HTR-8/SVneo (cell line): Measurements from ENCODE around the gene PTPN22.

Experiments used
- DNase-seq: peaks from one replicate; pipeline ENCODE4 v3.0.0; 2011; ENCODE audit warnings: low spot score, mixed read lengths; ENCODE audit not compliant: insufficient read length
- FAIRE-seq: peaks from 2 replicates; lab custom pipeline; 2011; peaks lifted over from hg19 to GRCh38; lab: Jason Lieb, UNC

PTPN22 gene

GRCh38 chr1:113871597-113872113 is at the start of gene PTPN22:
PTPN22 (minus strand) TSS chr1:113871712.
- peak; percentile 21 for DNase-seq
- no peak for FAIRE-seq

DNA sequence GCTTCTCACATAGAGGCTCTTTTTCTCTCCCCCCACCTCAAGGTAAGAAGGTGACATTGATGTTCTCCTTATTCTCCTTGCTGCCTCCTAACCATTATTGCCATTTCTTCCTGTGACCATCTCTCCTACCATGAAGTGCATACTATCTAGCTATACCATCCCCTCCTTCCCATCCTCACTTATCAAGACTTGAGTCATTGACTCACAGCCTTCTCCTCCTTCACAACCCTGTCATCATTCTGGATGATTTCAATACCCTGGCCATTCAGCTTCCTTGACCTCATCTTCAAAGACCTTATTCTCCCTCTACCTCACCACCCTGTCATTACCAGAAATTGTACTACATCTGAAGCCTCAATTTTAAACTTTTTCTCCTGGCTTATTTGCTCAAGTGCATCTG is 46.7 kb upstream of the PTPN22 start:
- FAIRE-seq: no peak

GRCh38 chr1:113917400-113918082 is 46.0 kb upstream of the PTPN22 start:
- FAIRE-seq (no peak), DNase-seq (no peak)

More for the DNA sequence above, 46.7 kb upstream of the PTPN22 start:
- DNase-seq: no peak

GRCh38 chr1:113916974-113917373 is 45.5 kb upstream of the PTPN22 start:
- FAIRE-seq (no peak), DNase-seq (no peak)

GRCh38 chr1:113913887-113914664 is 42.6 kb upstream of the PTPN22 start:
- no peak for DNase-seq
- no peak for FAIRE-seq

DNA sequence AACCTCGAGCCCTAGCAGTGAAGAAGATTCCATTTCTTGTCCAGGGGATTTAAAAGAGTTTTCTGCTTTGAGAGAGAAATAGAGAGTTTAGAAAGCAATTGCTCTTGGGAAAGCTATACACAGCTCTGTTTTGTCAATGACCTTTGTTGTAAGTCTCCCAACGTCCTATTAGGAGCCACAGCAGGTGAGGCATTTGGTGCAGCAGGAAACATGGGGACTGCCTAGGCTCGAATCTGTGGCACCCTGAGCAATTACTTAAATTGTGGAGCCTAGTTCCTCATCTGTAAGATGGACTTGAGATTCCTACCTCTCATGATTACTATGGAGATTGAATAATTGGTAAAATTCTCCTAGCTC is 41.8 kb upstream of the PTPN22 start:
- FAIRE-seq (no peak), DNase-seq (no peak)

GRCh38 chr1:113912594-113913311 is 41.2 kb upstream of the PTPN22 start:
- DNase-seq (no peak), FAIRE-seq (no peak)

DNA sequence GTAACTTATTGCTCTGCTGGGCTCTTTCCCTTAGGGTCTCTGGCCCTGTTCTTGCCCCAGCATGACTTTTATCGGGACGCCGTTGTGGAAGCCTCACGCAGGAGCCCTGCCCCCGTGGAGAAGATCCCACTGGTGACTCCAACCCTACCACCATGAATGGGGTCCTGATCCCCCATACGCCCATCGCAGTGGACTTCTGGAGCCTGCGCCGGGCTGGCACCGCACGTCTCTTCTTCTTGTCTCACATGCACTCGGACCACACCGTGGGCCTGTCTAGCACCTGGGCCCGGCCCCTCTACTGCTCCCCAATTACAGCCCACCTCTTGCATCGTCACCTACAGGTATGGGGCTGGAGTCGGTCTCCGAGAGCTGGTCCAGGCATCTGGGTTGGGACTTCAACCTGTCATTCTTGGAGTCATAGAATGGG is 33.9 kb upstream of the PTPN22 start:
- DNase-seq (no peak), FAIRE-seq (no peak)

DNA sequence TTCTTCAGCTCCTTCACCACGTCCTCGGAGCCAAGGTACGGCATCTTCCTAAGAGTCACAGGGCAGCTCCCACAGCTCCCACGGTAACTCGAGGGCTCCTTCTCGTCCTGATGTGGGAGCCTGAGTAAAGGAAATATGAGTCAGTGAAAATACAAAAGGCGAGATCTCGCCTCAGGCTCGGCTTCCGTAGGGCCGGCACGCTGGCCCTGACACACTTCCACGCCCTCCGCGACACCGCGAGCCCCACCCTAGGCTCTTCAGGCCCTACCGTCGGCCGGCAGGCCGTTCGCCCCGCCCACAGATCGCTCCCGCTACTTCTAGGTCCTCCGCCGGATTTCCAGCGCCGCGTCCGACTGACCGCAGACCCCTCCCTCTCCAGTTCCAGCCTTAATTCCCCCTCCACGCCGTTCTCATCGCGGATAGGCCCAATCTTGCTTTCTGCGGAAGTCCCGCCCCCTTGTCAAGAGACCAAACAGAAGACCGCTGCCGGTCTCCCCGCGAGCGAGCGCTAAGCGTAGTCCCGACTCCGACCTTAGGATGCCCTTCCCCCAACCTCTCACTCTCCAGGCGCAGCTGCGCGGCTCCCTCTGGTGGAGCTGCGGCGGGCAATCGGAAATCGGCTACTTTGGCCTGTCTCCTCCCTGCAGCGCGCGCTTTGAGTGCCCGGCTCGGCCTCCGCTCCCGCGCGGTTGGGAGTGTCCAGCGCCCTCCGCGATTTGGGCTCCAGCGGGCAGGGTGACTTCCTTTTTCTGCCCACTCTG is 33.3 kb upstream of the PTPN22 start, which contains the start of the genes AP4B1 and DCLRE1B:
AP4B1 (minus strand) TSS at position 126 of the 761 bp plus-strand sequence; CDS start at position 44, 82 bp downstream.
DCLRE1B (plus strand) TSS at position 653 of the 761 bp plus-strand sequence. CDS start 261 bp downstream, outside the sequence.
- DNase-seq (peak; percentile 92), FAIRE-seq (no peak)

- DNase-seq: no peak
- FAIRE-seq: no peak
These were observed 32.8 kb upstream of the PTPN22 start for GRCh38 chr1:113904293-113904673.

DNA sequence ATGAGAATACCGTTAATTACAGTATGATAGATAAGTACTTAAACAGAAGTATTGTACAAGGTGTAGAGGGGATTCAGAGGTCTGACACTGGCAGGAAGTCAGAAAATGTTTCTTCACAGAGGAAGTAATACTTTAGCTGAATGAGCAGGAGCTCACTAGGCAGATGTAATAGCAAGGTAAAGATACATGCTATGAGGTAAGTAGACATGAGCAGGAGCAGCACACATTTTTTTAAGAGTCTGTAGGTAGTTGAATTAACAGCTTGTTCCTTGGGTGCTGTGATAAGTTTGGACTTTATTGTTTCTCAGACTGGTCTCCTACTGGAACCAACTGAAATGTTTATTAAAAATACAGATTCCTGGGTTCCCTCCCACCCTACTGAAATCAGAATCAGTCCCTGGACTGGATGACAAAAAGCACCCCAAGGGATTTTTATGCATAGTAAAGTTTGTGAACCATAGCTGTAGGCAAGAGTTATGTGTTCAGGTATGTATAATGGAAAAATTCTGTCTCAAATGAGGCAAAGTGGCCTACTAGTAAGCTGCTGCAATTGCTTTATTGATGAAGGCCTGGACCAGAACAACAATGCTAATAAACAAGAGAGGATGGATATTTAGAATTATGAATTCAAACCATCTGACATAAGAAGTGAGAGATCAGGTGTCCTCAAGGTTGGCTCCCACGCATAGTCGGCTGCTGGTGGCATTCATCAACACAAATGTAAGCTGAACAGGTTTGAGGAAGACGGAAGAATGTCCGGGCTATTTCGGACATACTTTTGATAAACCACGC is 32.2 kb upstream of the PTPN22 start:
- DNase-seq: no peak
- FAIRE-seq: no peak

DNA sequence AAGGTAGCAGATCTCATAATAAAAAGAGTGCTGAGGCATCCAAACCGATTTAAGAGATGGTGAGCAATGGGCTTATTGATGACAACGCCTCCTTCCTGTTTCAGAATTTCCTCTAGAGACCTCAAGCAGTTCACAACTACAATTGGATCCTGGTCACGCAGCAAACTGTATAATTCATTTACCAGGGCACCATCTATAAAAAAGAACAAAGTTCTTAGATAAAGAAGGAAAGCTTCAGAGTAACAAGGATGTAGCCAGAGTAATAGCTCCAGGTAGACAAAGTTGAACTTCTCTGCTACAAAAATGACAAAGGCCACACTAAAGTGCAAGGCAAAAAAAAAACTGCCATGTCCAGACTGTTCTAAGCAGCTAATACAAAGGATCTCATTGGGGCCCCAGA is 29.7 kb upstream of the PTPN22 start:
- FAIRE-seq (no peak), DNase-seq (no peak)

DNA sequence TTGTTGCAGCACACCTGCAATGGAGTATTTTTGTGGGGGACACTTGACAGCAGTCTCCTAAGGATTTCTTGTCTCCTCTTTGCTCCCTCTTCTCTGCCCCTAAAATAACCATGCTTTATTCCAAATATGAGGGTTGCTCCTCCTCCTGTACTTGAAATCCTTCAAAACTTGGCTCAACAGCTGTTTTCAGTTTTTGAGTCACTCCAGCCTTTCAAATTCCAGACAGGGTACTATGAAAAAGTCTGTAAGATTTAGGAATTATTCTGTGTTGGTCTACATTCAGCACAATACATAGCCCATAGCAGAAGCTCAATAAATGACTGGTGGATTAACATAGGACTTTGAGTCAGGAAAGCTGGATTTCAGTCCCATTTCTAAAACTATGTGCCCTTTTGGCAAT is 27.6 kb upstream of the PTPN22 start:
- no peak for FAIRE-seq
- no peak for DNase-seq

GRCh38 chr1:113898241-113898814 is 26.8 kb upstream of the PTPN22 start:
- DNase-seq: no peak
- FAIRE-seq: no peak

GRCh38 chr1:113895961-113896360 is 24.4 kb upstream of the PTPN22 start:
- DNase-seq: no peak
- no peak for FAIRE-seq

DNA sequence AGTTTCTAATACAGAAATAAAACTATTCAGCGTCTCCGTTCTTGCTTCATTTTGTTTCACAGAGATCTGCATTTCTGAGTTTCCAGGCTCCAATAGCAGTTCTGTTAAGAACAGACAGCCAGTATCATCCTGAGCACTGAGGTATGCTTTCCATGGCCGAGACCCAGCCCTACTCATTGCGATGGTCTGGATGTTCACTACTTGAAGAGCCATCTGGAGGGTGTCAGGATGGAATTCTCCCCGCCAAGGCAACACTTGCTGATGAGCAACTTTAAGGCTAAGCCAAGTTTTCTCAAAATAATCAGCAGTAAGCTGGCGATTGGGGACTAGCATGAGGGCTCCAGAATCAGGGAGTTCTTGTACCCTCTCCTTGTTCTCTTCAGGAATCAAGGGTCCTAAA is 23.6 kb upstream of the PTPN22 start:
- FAIRE-seq (no peak), DNase-seq (no peak)

DNA sequence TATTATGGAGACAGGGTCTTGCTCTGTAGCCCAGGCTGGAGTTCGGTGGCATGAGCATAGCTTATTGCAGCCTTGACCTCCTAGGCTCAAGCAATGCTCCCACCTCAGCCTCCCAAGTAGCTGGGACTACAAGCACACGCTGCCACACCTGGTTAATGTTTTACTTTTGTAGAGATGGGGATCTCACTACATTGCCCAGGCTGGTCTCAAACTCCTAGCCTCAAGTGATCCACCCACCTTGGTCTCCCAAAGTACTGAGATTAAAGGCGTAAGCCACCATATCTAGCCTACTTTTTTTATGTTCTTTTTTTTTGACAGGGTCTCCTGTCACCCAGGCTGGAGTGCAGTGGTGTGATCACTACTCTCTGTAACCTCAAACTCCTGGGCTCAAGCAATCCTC is 21.8 kb upstream of the PTPN22 start:
- FAIRE-seq (no peak), DNase-seq (no peak)

- DNase-seq (no peak), FAIRE-seq (no peak)
These were observed 20.2 kb upstream of the PTPN22 start for GRCh38 chr1:113891631-113892220.
